AG09309 (cell line): ENCODE results near the gene ZFP36L2.

Experiments
- DNase-seq: peaks from one replicate; pipeline ENCODE4 v3.0.0-alpha.2; 2010; ENCODE audit warnings: low read depth
- H3K4me3 ChIP-seq: 2 replicates; pipeline ENCODE4 v1.5.1; 2011; ENCODE audit warnings: mild to moderate bottlenecking, low read depth, low read length, moderate library complexity; ENCODE audit not compliant: control insufficient read depth
- CTCF ChIP-seq: IDR thresholded peaks from 2 replicates; pipeline ENCODE4 v1.5.1; 2011; ENCODE audit warnings: mild to moderate bottlenecking, low read depth, low read length, inconsistent platforms; ENCODE audit not compliant: insufficient read depth, control insufficient read depth; ENCODE audit errors: missing control alignments

Gene ZFP36L2

GRCh38 chr2:43197588-43197896 is 28.9 kb downstream of the ZFP36L2 start:
- TF ChIP-seq CTCF, result no peak
- DNase-seq, result no peak
- no peak overlapping the region for H3K4me3 ChIP-seq

- no peak overlapping the region for H3K4me3 ChIP-seq
- no peak for DNase-seq
- no peak for TF ChIP-seq CTCF
Observed at GRCh38 chr2:43196768-43197587, 29.4 kb downstream of the ZFP36L2 start.

GRCh38 chr2:43194121-43194869 is 32.1 kb downstream of the ZFP36L2 start:
- no peak overlapping the region for H3K4me3 ChIP-seq
- no peak for TF ChIP-seq CTCF
- DNase-seq, result no peak

- no peak for DNase-seq
- no peak for TF ChIP-seq CTCF
- H3K4me3 ChIP-seq, result no peak overlapping the region
Observed at GRCh38 chr2:43193652-43194120, 32.7 kb downstream of the ZFP36L2 start.

GRCh38 chr2:43192744-43193651 is 33.4 kb downstream of the ZFP36L2 start:
- DNase-seq, result no peak
- TF ChIP-seq CTCF, result no peak
- H3K4me3 ChIP-seq, result no peak overlapping the region

GRCh38 chr2:43191947-43192516 is 34.4 kb downstream of the ZFP36L2 start:
- no peak overlapping the region for H3K4me3 ChIP-seq
- peak; percentile 17 for TF ChIP-seq CTCF
- DNase-seq, result no peak
